ENCODE measurements around the gene ABHD6. TPM values are rescaled to one million over a fixed set of nuclear protein-coding genes. Genes with fewer than 3 reads are reported as not detected.
A peak's percentile ranks its signal among the peaks of the same experiment; 100 is the strongest.

Gene ABHD6
- total RNA-seq, 1 experiment from 2014 or later, result 11.8 TPM

DNA sequence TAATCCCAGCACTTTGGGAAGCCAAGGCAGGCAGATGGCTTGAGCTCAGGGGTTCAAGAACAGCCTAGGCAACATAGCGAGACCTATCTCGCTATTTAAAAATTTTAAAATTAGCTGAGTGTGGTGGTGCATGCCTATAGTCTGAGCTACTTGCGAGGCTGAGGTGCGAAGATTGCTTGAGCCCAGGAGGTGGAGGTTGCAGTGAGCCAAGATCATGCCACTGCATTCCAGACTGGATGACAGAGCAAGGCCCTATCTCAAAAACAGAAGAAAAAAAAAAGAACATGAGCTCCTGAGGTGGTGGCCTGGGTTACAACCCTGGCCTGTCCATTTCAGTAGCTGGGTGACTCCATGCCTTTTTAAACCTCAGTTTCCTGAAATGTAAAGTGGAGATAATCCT is 34.1 kb upstream of the ABHD6 start:
- Histone ChIP-seq H3K9me3 (ENCODE audit: low read length) (no peaks in the 10 kb centered on the region), H3K9ac (ENCODE audit: low read length) (no peak overlapping the region), H3K4me2 (ENCODE audit: low read depth, low read length, poor library complexity, severe bottlenecking) (no peak overlapping the region), H3K79me2 (ENCODE audit: low read length) (no peaks in the 10 kb centered on the region), H3K27me3 (ENCODE audit: low read length) (no peaks in the 10 kb centered on the region), H2AFZ (ENCODE audit: low read length) (no peak overlapping the region), H3K27ac (ENCODE audit: low read length) (no peak overlapping the region), H3K36me3 (ENCODE audit: insufficient read depth, low read length) (no peaks in the 10 kb centered on the region), H3K4me1 (ENCODE audit: low read length) (no peaks in the 10 kb centered on the region), H4K20me1 (ENCODE audit: insufficient read depth, low read depth, low read length) (no peaks in the 10 kb centered on the region), H3K4me3 (ENCODE audit: low read length) (no peak overlapping the region), H3K9me2 (replicated peaks; ENCODE audit: insufficient read depth, low read length) (no peaks in the 10 kb centered on the region)
- no peak for DNase-seq

DNA sequence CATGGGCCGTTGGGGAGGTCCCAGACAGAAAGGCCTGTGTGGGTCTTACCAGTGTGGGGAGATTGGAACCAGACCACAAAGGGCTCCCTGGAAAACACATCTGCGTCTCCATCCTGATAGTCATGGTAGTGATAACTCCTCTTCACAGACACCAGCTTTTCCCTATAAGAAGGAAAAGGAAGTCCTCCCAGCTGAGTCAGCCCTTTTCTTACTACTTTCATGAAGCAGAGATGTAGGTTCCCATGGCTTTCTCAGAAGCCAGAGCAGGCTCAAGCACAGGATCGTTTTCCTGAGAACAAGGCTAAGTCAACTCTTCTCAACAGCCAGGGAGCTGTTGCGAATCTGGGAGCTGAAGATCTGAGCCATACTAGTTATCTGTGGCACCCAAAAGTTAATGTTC is 32.9 kb upstream of the ABHD6 start:
- no peaks in the 10 kb centered on the region for H3K36me3 ChIP-seq (ENCODE audit: insufficient read depth, low read length)
- no peak overlapping the region for H3K27ac ChIP-seq (ENCODE audit: low read length)
- H3K4me1 ChIP-seq (ENCODE audit: low read length), result no peaks in the 10 kb centered on the region
- no peaks in the 10 kb centered on the region for H3K9me3 ChIP-seq (ENCODE audit: low read length)
- H3K27me3 ChIP-seq (ENCODE audit: low read length), result no peaks in the 10 kb centered on the region
- H3K4me3 ChIP-seq (ENCODE audit: low read length), result no peak overlapping the region
- no peaks in the 10 kb centered on the region for H3K9me2 ChIP-seq (replicated peaks; ENCODE audit: insufficient read depth, low read length)
- H2AFZ ChIP-seq (ENCODE audit: low read length), result no peak overlapping the region
- H3K4me2 ChIP-seq (ENCODE audit: low read depth, low read length, poor library complexity, severe bottlenecking), result no peak overlapping the region
- DNase-seq, result no peak
- H3K9ac ChIP-seq (ENCODE audit: low read length), result no peak overlapping the region
- H3K79me2 ChIP-seq (ENCODE audit: low read length), result no peaks in the 10 kb centered on the region
- H4K20me1 ChIP-seq (ENCODE audit: insufficient read depth, low read depth, low read length), result no peaks in the 10 kb centered on the region

DNA sequence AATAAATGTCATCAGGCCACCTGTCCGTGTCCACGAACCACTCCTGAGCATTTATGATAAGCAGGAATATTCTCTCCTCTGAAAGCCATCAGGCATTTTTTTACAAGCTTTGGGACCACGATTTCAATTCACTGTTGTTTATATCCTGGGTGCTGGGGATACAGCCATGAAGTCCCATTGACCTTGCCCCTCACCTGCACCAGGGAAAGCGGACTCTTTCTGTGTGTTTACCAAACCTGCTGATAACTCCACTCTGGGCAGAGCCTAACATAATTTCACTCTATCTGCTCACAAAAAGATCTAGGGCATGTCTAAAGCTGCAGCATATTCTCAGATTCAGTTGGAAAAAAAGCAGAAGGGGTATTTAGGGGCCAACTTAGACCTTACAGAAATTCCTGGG is 31.6 kb upstream of the ABHD6 start:
- no peak overlapping the region for H2AFZ ChIP-seq (ENCODE audit: low read length)
- no peak overlapping the region for H3K9ac ChIP-seq (ENCODE audit: low read length)
- H3K9me3 ChIP-seq (ENCODE audit: low read length), result no peaks in the 10 kb centered on the region
- no peak overlapping the region for H3K4me2 ChIP-seq (ENCODE audit: low read depth, low read length, poor library complexity, severe bottlenecking)
- no peaks in the 10 kb centered on the region for H4K20me1 ChIP-seq (ENCODE audit: insufficient read depth, low read depth, low read length)
- no peaks in the 10 kb centered on the region for H3K9me2 ChIP-seq (replicated peaks; ENCODE audit: insufficient read depth, low read length)
- no peaks in the 10 kb centered on the region for H3K79me2 ChIP-seq (ENCODE audit: low read length)
- no peak for DNase-seq
- H3K4me3 ChIP-seq (ENCODE audit: low read length), result no peak overlapping the region
- no peaks in the 10 kb centered on the region for H3K27me3 ChIP-seq (ENCODE audit: low read length)
- H3K27ac ChIP-seq (ENCODE audit: low read length), result no peak overlapping the region
- H3K36me3 ChIP-seq (ENCODE audit: insufficient read depth, low read length), result no peaks in the 10 kb centered on the region
- H3K4me1 ChIP-seq (ENCODE audit: low read length), result no peaks in the 10 kb centered on the region

GRCh38 chr3:58206406-58207011 is 31.1 kb upstream of the ABHD6 start:
- H3K4me3 ChIP-seq (ENCODE audit: low read length), result no peak overlapping the region
- H3K9ac ChIP-seq (ENCODE audit: low read length), result no peak overlapping the region
- no peaks in the 10 kb centered on the region for H4K20me1 ChIP-seq (ENCODE audit: insufficient read depth, low read depth, low read length)
- no peaks in the 10 kb centered on the region for H3K27me3 ChIP-seq (ENCODE audit: low read length)
- H3K9me2 ChIP-seq (replicated peaks; ENCODE audit: insufficient read depth, low read length), result no peaks in the 10 kb centered on the region
- no peaks in the 10 kb centered on the region for H3K36me3 ChIP-seq (ENCODE audit: insufficient read depth, low read length)
- no peaks in the 10 kb centered on the region for H3K9me3 ChIP-seq (ENCODE audit: low read length)
- H3K27ac ChIP-seq (ENCODE audit: low read length), result no peak overlapping the region
- no peaks in the 10 kb centered on the region for H3K4me1 ChIP-seq (ENCODE audit: low read length)
- no peak overlapping the region for H3K4me2 ChIP-seq (ENCODE audit: low read depth, low read length, poor library complexity, severe bottlenecking)
- H3K79me2 ChIP-seq (ENCODE audit: low read length), result no peaks in the 10 kb centered on the region
- no peak overlapping the region for H2AFZ ChIP-seq (ENCODE audit: low read length)
- no peak for DNase-seq

DNA sequence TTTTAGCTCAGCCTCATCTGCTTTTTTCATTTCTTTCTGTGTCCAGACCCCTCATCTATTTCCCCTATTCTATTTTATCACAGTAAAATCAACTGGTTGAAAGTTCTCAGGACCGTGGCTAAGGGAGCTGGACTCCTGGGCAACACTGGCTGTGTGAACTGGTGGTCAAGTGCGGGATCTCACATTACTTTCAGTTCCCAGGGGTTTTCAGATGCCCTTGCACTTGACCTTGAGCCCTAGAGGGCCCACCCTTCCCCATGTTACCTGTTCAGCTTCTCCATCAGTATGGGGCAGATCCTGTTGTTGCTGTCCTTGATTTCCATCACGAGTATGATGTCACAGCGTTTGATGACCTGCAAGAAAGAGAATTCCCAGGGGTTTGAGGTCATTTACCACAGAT is 29.6 kb upstream of the ABHD6 start:
- Histone ChIP-seq H3K9ac (ENCODE audit: low read length) (no peak overlapping the region), H3K4me1 (ENCODE audit: low read length) (no peaks in the 10 kb centered on the region), H2AFZ (ENCODE audit: low read length) (no peak overlapping the region), H3K4me2 (ENCODE audit: low read depth, low read length, poor library complexity, severe bottlenecking) (no peak overlapping the region), H3K9me2 (replicated peaks; ENCODE audit: insufficient read depth, low read length) (no peaks in the 10 kb centered on the region), H3K9me3 (ENCODE audit: low read length) (no peaks in the 10 kb centered on the region), H3K27ac (ENCODE audit: low read length) (no peak overlapping the region), H3K36me3 (ENCODE audit: insufficient read depth, low read length) (no peaks in the 10 kb centered on the region), H4K20me1 (ENCODE audit: insufficient read depth, low read depth, low read length) (no peaks in the 10 kb centered on the region), H3K79me2 (ENCODE audit: low read length) (no peaks in the 10 kb centered on the region), H3K27me3 (ENCODE audit: low read length) (no peaks in the 10 kb centered on the region), H3K4me3 (ENCODE audit: low read length) (no peak overlapping the region)
- no peak for DNase-seq

DNA sequence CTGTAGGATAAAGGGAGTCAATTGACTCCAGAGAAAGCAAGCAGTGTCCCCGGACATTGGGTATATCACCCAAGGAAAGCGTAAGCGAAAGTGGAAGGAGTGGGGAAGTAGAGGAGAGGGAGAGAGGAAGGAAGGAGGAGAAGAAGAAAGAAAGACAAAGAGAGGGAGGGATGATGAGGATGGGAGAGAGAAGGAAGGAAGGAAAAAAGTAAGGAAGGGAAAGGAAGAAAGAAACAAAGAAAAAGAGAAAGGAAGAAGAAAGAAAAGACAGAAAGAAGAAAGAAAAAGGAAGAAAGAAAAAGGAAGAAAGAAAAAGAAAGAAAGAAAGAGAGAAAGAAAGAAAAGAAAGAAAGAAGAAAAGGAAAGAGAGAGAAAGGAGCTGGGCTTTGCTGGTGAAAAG is 27.7 kb upstream of the ABHD6 start:
- DNase-seq, result no peak
- no peaks in the 10 kb centered on the region for H3K9me3 ChIP-seq (ENCODE audit: low read length)
- H3K27me3 ChIP-seq (ENCODE audit: low read length), result 0 out of 2 replicates have a peak, but pooled peaks cover 3% of the 10 kb centered on the region
- no peaks in the 10 kb centered on the region for H3K79me2 ChIP-seq (ENCODE audit: low read length)
- H2AFZ ChIP-seq (ENCODE audit: low read length), result no peak overlapping the region
- H4K20me1 ChIP-seq (ENCODE audit: insufficient read depth, low read depth, low read length), result no peaks in the 10 kb centered on the region
- no peak overlapping the region for H3K9ac ChIP-seq (ENCODE audit: low read length)
- no peaks in the 10 kb centered on the region for H3K36me3 ChIP-seq (ENCODE audit: insufficient read depth, low read length)
- H3K9me2 ChIP-seq (replicated peaks; ENCODE audit: insufficient read depth, low read length), result no peaks in the 10 kb centered on the region
- H3K4me1 ChIP-seq (ENCODE audit: low read length), result no peaks in the 10 kb centered on the region
- H3K27ac ChIP-seq (ENCODE audit: low read length), result no peak overlapping the region
- H3K4me2 ChIP-seq (ENCODE audit: low read depth, low read length, poor library complexity, severe bottlenecking), result no peak overlapping the region
- H3K4me3 ChIP-seq (ENCODE audit: low read length), result no peak overlapping the region

GRCh38 chr3:58210761-58211460 is 26.7 kb upstream of the ABHD6 start, which contains the start of gene DNASE1L3:
Gene DNASE1L3, minus strand, starts transcription at chr3:58210972. Its CDS starts 66 bp downstream, at chr3:58210906.
- Histone ChIP-seq H3K4me2 (ENCODE audit: low read depth, low read length, poor library complexity, severe bottlenecking) (no peak within 1 kb of the TSS), H4K20me1 (ENCODE audit: insufficient read depth, low read depth, low read length) (no peaks in the 10 kb centered on the region), H3K27me3 (ENCODE audit: low read length) (0 out of 2 replicates have a peak, but pooled peaks cover 3% of the 10 kb centered on the region), H3K27ac (ENCODE audit: low read length) (no peak within 1 kb of the TSS), H3K4me3 (ENCODE audit: low read length) (no peak within 1 kb of the TSS), H3K9me3 (ENCODE audit: low read length) (no peaks in the 10 kb centered on the region), H3K79me2 (ENCODE audit: low read length) (no peaks in the 10 kb centered on the region), H3K36me3 (ENCODE audit: insufficient read depth, low read length) (no peaks in the 10 kb centered on the region), H2AFZ (ENCODE audit: low read length) (0 out of 2 replicates have a peak within 1 kb of the TSS, but pooled peaks have one; percentile 18), H3K9me2 (replicated peaks; ENCODE audit: insufficient read depth, low read length) (no peaks in the 10 kb centered on the region), H3K4me1 (ENCODE audit: low read length) (peaks cover 2% of the 10 kb centered on the region; the same call in 1 of the 2 replicates), H3K9ac (ENCODE audit: low read length) (no peak within 1 kb of the TSS)
- no peak for DNase-seq

- Histone ChIP-seq H3K9me3 (ENCODE audit: low read length) (no peaks in the 10 kb centered on the region), H3K9ac (ENCODE audit: low read length) (no peak overlapping the region), H3K9me2 (replicated peaks; ENCODE audit: insufficient read depth, low read length) (no peaks in the 10 kb centered on the region), H4K20me1 (ENCODE audit: insufficient read depth, low read depth, low read length) (no peaks in the 10 kb centered on the region), H3K4me1 (ENCODE audit: low read length) (peaks cover 5% of the 10 kb centered on the region; the same call in 1 of the 2 replicates), H2AFZ (ENCODE audit: low read length) (no peak overlapping the region), H3K27me3 (ENCODE audit: low read length) (0 out of 2 replicates have a peak, but pooled peaks cover 3% of the 10 kb centered on the region), H3K4me3 (ENCODE audit: low read length) (no peak overlapping the region), H3K4me2 (ENCODE audit: low read depth, low read length, poor library complexity, severe bottlenecking) (no peak overlapping the region), H3K79me2 (ENCODE audit: low read length) (no peaks in the 10 kb centered on the region), H3K27ac (ENCODE audit: low read length) (no peak overlapping the region), H3K36me3 (ENCODE audit: insufficient read depth, low read length) (no peaks in the 10 kb centered on the region)
- DNase-seq, result peak; percentile 67
Measured at GRCh38 chr3:58214484-58215316, 22.9 kb upstream of the ABHD6 start.

Data from Karpas-422 (cell line).